Endothelial cell of umbilical vein (primary cell): ENCODE data around the gene ALK. TPM values are rescaled to one million over a fixed set of nuclear protein-coding genes. Genes with fewer than 3 reads are reported as not detected.

Experiments used
- BruUV-seq: library from RNA; stranded (reverse); fragments of 400-500 nt; replicated peaks from 2 replicates; lab custom pipeline; 2021; lab: Mats Ljungman, UMichigan
- CTCF ChIA-PET: fragments of 300-600, 350-600 bp; sonication (Branson Sonifier 250); formaldehyde crosslinking; loops from one replicate; lab custom pipeline; 2021; ENCODE audit warnings: antibody characterized with exemption, inconsistent platforms; lab: Charles Lee
- POLR2A ChIA-PET: fragments of 300-600, 350-600 bp; sonication (Branson Sonifier 250); formaldehyde crosslinking; loops from one replicate; lab custom pipeline; 2021; ENCODE audit warnings: antibody characterized with exemption, inconsistent platforms; lab: Charles Lee
- DNase-seq: peaks from one replicate; pipeline ENCODE4 v3.0.0-alpha.2; 2011; ENCODE audit warnings: low read depth, low spot score
- FAIRE-seq: peaks from 2 replicates; lab custom pipeline; 2011; peaks lifted over from hg19 to GRCh38; lab: Jason Lieb, UNC
- H2AFZ ChIP-seq: 2 replicates; pipeline ENCODE4 v1.6.0; 2012; ENCODE audit warnings: low read depth, low read length, control low read depth, inconsistent platforms
- H3K27ac ChIP-seq: 2 replicates; pipeline ENCODE4 v1.5.1; 2011; ENCODE audit warnings: low read depth, mild to moderate bottlenecking, control low read depth, low read length, moderate library complexity; ENCODE audit not compliant: insufficient read depth
- H3K27me3 ChIP-seq, 2 experiments: 2 replicates each; pipeline versions ENCODE4 v1.6.0 to v1.6.1; 2011; ENCODE audit warnings: low read length in 2 of 2, mixed read lengths in 1 of 2; ENCODE audit not compliant: control insufficient read depth in 2 of 2, insufficient read depth in 2 of 2
- H3K36me3 ChIP-seq, 2 experiments: 2 replicates in 1 of 2; 3 replicates in 1 of 2; pipeline ENCODE4 v1.5.1; 2011; ENCODE audit warnings: low read length in 2 of 2, mild to moderate bottlenecking in 1 of 2, moderate library complexity in 1 of 2; ENCODE audit not compliant: control insufficient read depth in 2 of 2, insufficient read depth in 2 of 2; ENCODE audit errors: extremely low read depth in 1 of 2
- H3K4me1 ChIP-seq: 3 replicates; pipeline ENCODE4 v1.5.1; 2011; ENCODE audit warnings: mild to moderate bottlenecking, low read length; ENCODE audit not compliant: control insufficient read depth, insufficient read depth; ENCODE audit errors: extremely low read depth
- H3K4me2 ChIP-seq: 2 replicates; pipeline ENCODE4 v1.6.1; 2011; ENCODE audit warnings: low read length, control low read depth, mixed read lengths; ENCODE audit not compliant: insufficient read depth
- H3K4me3 ChIP-seq, 3 experiments: fragments of 200-600 bp in 1 of 3; sonication (generic), shearing (Covaris generic) in 1 of 3; replicated peaks in 1 of 3; 2 replicates each; pipeline ENCODE4 v1.5.1; 2011 to 2016; ENCODE audit warnings: control low read depth in 3 of 3, low read length in 3 of 3, mild to moderate bottlenecking in 2 of 3, inconsistent platforms in 1 of 3, low read depth in 1 of 3, moderate library complexity in 1 of 3; ENCODE audit not compliant: insufficient read depth in 1 of 3
- H3K79me2 ChIP-seq: 2 replicates; pipeline ENCODE4 v1.6.0; 2012; ENCODE audit warnings: low read length, inconsistent platforms; ENCODE audit not compliant: control insufficient read depth, insufficient read depth
- H3K9ac ChIP-seq: replicated peaks from 2 replicates; pipeline ENCODE3; 2011; ENCODE audit warnings: low read length, control low read depth; ENCODE audit not compliant: insufficient read depth; ENCODE audit errors: extremely low read depth
- H3K9me1 ChIP-seq: replicated peaks from 3 replicates; pipeline ENCODE4 v1.6.0; 2011; ENCODE audit warnings: mild to moderate bottlenecking, low read length; ENCODE audit not compliant: control insufficient read depth, insufficient read depth; ENCODE audit errors: extremely low read depth
- H3K9me3 ChIP-seq: replicated peaks from 2 replicates; pipeline ENCODE4 v1.5.1; 2012; ENCODE audit warnings: low read length, inconsistent platforms; ENCODE audit not compliant: control insufficient read depth, insufficient read depth
- H4K20me1 ChIP-seq: replicated peaks from 2 replicates; pipeline ENCODE3; 2011; ENCODE audit warnings: mild to moderate bottlenecking, low read length; ENCODE audit not compliant: control insufficient read depth, insufficient read depth; ENCODE audit errors: extremely low read depth
- CTCF ChIP-seq, 2 donors: IDR thresholded peaks; 1 replicate in 1 of 2; 2 replicates in 1 of 2; pipeline ENCODE4 v1.5.1; 2011; ENCODE audit warnings: low read length in 2 of 2, mild to moderate bottlenecking in 2 of 2, moderate library complexity in 2 of 2, control low read depth in 1 of 2, inconsistent platforms in 1 of 2, low read depth in 1 of 2; ENCODE audit not compliant: insufficient read depth in 1 of 2; ENCODE audit errors: extremely low read depth in 1 of 2
- EZH2 ChIP-seq: IDR thresholded peaks from 2 replicates; pipeline ENCODE4 v1.6.1; 2012; ENCODE audit warnings: borderline replicate concordance, low read depth, mild to moderate bottlenecking, moderate library complexity, low read length, inconsistent platforms; ENCODE audit not compliant: severe bottlenecking
- FOS ChIP-seq: IDR thresholded peaks from 2 replicates; pipeline ENCODE4 v1.6.1; 2011; ENCODE audit warnings: mild to moderate bottlenecking, low read length, moderate library complexity, borderline replicate concordance; ENCODE audit not compliant: insufficient read depth
- JUN ChIP-seq: IDR thresholded peaks from 2 replicates; pipeline ENCODE4 v1.6.1; 2011; ENCODE audit warnings: borderline replicate concordance, low read depth; ENCODE audit not compliant: insufficient read length, insufficient read depth
- MAX ChIP-seq: IDR thresholded peaks from 2 replicates; pipeline ENCODE4 v1.6.1; 2011; ENCODE audit not compliant: insufficient read depth, insufficient read length
- MYC ChIP-seq: IDR thresholded peaks from one replicate; pipeline ENCODE4 v1.6.1; 2011; ENCODE audit warnings: mild to moderate bottlenecking, low read depth, low read length
- dilution Hi-C: fragments of 300-500 bp; cut with MboI; formaldehyde crosslinking; loops from one replicate; pipeline ENCODE4 v1.15.0; 2019; ENCODE audit warnings: low sequenced_read_pairs; ENCODE audit not compliant: extremely low pct_ligation_motif_present
- intact Hi-C: fragments of 100-400 bp; cut with micrococcal nuclease; formaldehyde crosslinking; loops from one replicate; pipeline ENCODE4 v1.10.0; 2022
- polyA plus RNA-seq, 4 experiments: library from polyadenylated mRNA; depleted of rRNA in 3 of 4; stranded (reverse) in 3 of 4; unstranded in 1 of 4; fragments of >200 nt; gene quantifications; 2 replicates each; pipeline versions ENCODE4 v1.2.1 to v1.2.3, GENCODE V29; 2011 to 2012; ENCODE audit warnings: missing spikeins in 1 of 4
- total RNA-seq: library from RNA; stranded (reverse); gene quantifications from 2 replicates; pipeline ENCODE4 v1.2.3, GENCODE V29; 2021

The ALK gene
- total and polyA plus RNA-seq, 2 donors (not counting 3 experiments of a cell fraction or from before 2014, with no cell fraction given) = not detected

GRCh38 chr2:29691391-29691950 lies 229.9 kb downstream of the ALK start:
- H3K9me1 ChIP-seq = no peaks in the 10 kb centered on the region
- FAIRE-seq (no peak), DNase-seq (no peak)
- intact Hi-C loops = no loop called here
- no peak overlapping the region for H3K4me3 ChIP-seq
- no peak overlapping the region for H3K9ac ChIP-seq
- H3K4me2 ChIP-seq = no peak overlapping the region
- no peaks in the 10 kb centered on the region for H3K79me2 ChIP-seq
- CTCF ChIA-PET = no interaction called here
- H3K9me3 ChIP-seq = no peaks in the 10 kb centered on the region
- POLR2A ChIA-PET = no interaction called here
- no TSS peak for BruUV-seq
- no peaks in the 10 kb centered on the region for H3K36me3 ChIP-seq
- TF ChIP-seq JUN = no peak
- TF ChIP-seq EZH2 = no peak
- TF ChIP-seq CTCF (IDR thresholded peaks at IDR 0.05; ENCODE audit: extremely low read depth in 1 of 2, insufficient read depth in 1 of 2, low read depth in 1 of 2, low read length in 2 of 2) = no peak
- TF ChIP-seq FOS = no peak
- TF ChIP-seq MAX = no peak
- TF ChIP-seq MYC = no peak
- H3K27me3 ChIP-seq = no peaks in the 10 kb centered on the region
- H2AFZ ChIP-seq = no peak overlapping the region
- H4K20me1 ChIP-seq = no peaks in the 10 kb centered on the region
- dilution Hi-C loops = no loop called here
- no peaks in the 10 kb centered on the region for H3K4me1 ChIP-seq
- H3K27ac ChIP-seq = no peak overlapping the region
